ENCODE data around the gene HOXA13.

GRCh38 chr7:27242154-27242553 lies 42.3 kb upstream of the HOXA13 start:
- no peak for TF ChIP-seq CTCF (IDR thresholded peaks at IDR 0.05)
- TF ChIP-seq POLR2A (IDR thresholded peaks at IDR 0.05) = no peak

All from heart left ventricle (tissue), 13 donors.